GM04503 (cell line): Measurements from ENCODE around the gene SREBF2.
"Not testable (repeated sequence)": the region's sequence is repeated elsewhere in the genome, so short reads cannot be mapped to it uniquely, and the experiment has no call there.

Experiments used
- DNase-seq: peaks from one replicate; pipeline ENCODE4 v3.0.0-alpha.2; 2012; ENCODE audit warnings: low read depth

Gene SREBF2

DNA sequence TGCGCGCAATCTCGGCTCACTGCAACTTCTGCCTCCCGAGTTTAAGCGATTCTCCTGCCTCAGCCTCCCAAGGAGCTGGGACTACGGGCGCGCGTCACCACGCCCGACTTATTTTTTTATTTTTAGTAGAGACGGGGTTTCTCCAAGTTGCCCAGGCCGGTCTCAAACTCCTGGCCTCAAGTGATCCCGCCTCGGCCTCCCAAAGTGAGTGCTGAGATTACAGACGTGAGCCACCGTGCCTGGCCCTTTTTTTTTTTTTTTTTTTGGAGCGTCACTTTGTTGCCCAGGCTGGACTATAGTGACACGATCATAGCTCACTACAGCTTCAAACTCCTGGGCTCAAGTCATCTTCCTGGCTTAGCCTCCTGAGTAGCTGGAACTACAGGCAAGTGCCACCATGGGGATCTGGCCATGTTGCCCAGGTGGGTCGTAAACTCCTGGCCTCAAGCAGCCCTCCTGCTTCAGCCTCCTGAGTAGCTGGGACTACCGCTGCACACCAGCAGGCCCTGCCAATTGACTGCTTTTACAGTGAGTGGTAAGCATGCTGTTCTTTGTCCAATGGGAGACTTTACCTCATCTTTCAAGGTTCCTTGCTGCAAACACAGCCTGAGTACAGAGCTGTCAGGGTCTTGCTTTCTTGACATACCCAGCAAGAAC is 114.6 kb downstream of the SREBF2 start:
- no peak for DNase-seq

DNA sequence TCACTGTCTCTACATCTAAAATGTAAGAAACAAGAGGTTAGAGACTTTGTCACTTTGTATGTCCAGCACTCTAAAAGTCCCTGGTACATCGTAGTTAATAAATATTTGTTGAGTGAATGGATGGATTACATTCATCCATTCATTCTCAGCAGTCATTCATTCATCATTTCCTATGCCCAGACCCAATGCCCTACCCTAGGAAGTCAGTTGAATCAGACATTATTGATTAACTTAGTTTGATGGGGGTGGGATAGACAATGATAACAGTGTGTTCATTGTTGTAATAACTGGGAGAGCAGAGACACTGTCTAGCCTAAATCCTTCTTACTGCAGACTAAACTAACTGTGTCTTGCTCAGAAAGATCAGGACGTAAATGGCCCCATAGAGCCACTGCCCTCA is 115.2 kb downstream of the SREBF2 start:
- no peak for DNase-seq

GRCh38 chr22:41948928-41949296 is 116.0 kb downstream of the SREBF2 start:
- not testable (repeated sequence) for DNase-seq

DNA sequence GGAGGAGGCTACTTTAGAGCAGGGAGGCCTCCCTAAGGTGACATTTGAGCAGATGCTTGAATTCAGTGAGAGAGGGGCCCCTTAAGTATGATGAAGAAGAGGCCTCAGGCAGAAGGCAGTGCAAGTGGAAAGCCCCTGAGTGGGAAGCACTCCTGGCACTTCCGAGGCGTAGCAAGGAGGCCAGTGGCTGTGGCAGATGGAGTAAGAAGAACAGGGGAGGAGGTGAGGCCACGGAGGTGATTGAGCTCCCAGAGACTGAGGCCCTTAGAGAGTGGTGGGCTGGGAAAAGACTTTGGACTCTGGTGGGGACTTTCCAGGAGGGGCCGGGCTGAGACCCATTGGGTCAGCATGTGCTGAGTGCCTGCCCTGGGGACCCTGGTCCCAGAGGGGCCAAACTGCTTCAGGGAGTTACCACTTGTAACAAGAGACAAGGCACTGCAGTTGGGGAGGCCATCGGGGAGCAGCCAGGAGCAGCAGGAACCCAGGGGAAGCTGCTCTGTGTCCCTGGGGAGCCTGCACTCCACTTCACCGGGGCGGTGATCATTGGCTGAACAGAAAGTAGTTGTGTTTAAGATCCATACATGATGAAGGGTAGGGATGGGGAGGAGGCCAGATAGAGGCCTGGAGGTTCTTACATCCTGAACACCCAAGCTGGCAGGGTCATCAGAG is 116.5 kb downstream of the SREBF2 start:
- no peak for DNase-seq

GRCh38 chr22:41951898-41952474 is 119.1 kb downstream of the SREBF2 start, which contains the start of gene SMIM45:
Gene SMIM45 (plus strand): TSS chr22:41952150.
- no peak for DNase-seq

GRCh38 chr22:41952713-41953112 is 119.8 kb downstream of the SREBF2 start:
- no peak for DNase-seq
